ENCODE data around the gene GABBR2.
"Not testable (repeated sequence)": the region's sequence is repeated elsewhere in the genome, so short reads cannot be mapped to it uniquely, and the experiment has no call there.

Gene GABBR2

GRCh38 chr9:98533866-98534265, 174.9 kb downstream of the GABBR2 start:
- no peak for DNase-seq

- peak; percentile 6 for DNase-seq
Measured at GRCh38 chr9:98533132-98533531, 175.6 kb downstream of the GABBR2 start.

- DNase-seq = no peak
Measured at GRCh38 chr9:98532574-98532973, 176.2 kb downstream of the GABBR2 start.

GRCh38 chr9:98532147-98532546, 176.6 kb downstream of the GABBR2 start:
- DNase-seq = no peak

- no peak for DNase-seq
Measured at GRCh38 chr9:98530806-98531386, 177.8 kb downstream of the GABBR2 start.

- no peak for DNase-seq
Measured at GRCh38 chr9:98530275-98530674, 178.5 kb downstream of the GABBR2 start.

GRCh38 chr9:98529841-98530240, 178.9 kb downstream of the GABBR2 start:
- DNase-seq = no peak

GRCh38 chr9:98523231-98523901, 185.4 kb downstream of the GABBR2 start:
- no peak for DNase-seq

- DNase-seq = no peak
Measured at GRCh38 chr9:98522487-98522886, 186.2 kb downstream of the GABBR2 start.

GRCh38 chr9:98521141-98521540, 187.6 kb downstream of the GABBR2 start:
- no peak for DNase-seq

GRCh38 chr9:98520221-98520960, 188.3 kb downstream of the GABBR2 start:
- DNase-seq = peak; percentile 94

- no peak for DNase-seq
Measured at GRCh38 chr9:98519641-98520040, 189.1 kb downstream of the GABBR2 start.

- no peak for DNase-seq
Measured at GRCh38 chr9:98518556-98518955, 190.2 kb downstream of the GABBR2 start.

- DNase-seq = no peak
Measured at GRCh38 chr9:98517761-98518160, 191.0 kb downstream of the GABBR2 start.

- DNase-seq = no peak
Measured at GRCh38 chr9:98516897-98517503, 191.7 kb downstream of the GABBR2 start.

- DNase-seq = no peak
Measured at GRCh38 chr9:98516205-98516896, 192.4 kb downstream of the GABBR2 start.

- DNase-seq = no peak
Measured at GRCh38 chr9:98515506-98516204, 193.1 kb downstream of the GABBR2 start.

GRCh38 chr9:98514841-98515240, 193.9 kb downstream of the GABBR2 start:
- no peak for DNase-seq

- not testable (repeated sequence) for DNase-seq
Measured at GRCh38 chr9:98508217-98508919, 200.4 kb downstream of the GABBR2 start.

- DNase-seq = peak; percentile 14
Measured at GRCh38 chr9:98506422-98507054, 202.2 kb downstream of the GABBR2 start.

Data from NCI-H2171 (cell line).